Uterus (tissue), 4 donors: ENCODE results near the gene FAT1. TPM values are rescaled to one million over a fixed set of nuclear protein-coding genes. Genes with fewer than 3 reads are reported as not detected.

Experiments
- DNase-seq, 2 donors: peaks; one replicate each; pipeline ENCODE4 v3.0.0-alpha.2; 2019 to 2020
- H3K27ac ChIP-seq, 2 donors: fragments of 200-600 bp; sonication (generic); 1 replicate in 1 of 2; 2 replicates in 1 of 2; pipeline ENCODE4 v1.5.1; 2016 to 2018
- H3K27me3 ChIP-seq, 2 donors: fragments of 200-600 bp; sonication (generic); one replicate each; pipeline ENCODE4 v1.5.1; 2018 to 2019; ENCODE audit warnings: control low read depth in 1 of 2
- H3K36me3 ChIP-seq, 2 donors: fragments of 200-600 bp; sonication (generic); one replicate each; pipeline ENCODE4 v1.5.1; 2019; ENCODE audit warnings: control low read depth in 1 of 2
- H3K4me1 ChIP-seq, 2 donors: fragments of 200-600 bp; sonication (generic); one replicate each; pipeline ENCODE4 v1.5.1; 2018 to 2019; ENCODE audit warnings: control low read depth in 1 of 2
- H3K4me3 ChIP-seq, 2 donors: fragments of 200-600 bp; sonication (generic); 1 replicate in 1 of 2; 2 replicates in 1 of 2; pipeline ENCODE4 v1.5.1; 2018 to 2019; ENCODE audit warnings: mild to moderate bottlenecking in 1 of 2
- H3K9me3 ChIP-seq, 2 donors: fragments of 200-600 bp; sonication (generic); one replicate each; pipeline ENCODE4 v1.5.1; 2019; ENCODE audit warnings: control low read depth in 1 of 2
- CTCF ChIP-seq, 4 experiments: fragments of 200-600 bp in 2 of 4; fragments of 450-650 bp in 2 of 4; sonication (generic) in 2 of 4; IDR thresholded peaks; one replicate each; pipeline ENCODE4 v1.5.1; 2016 to 2019; ENCODE audit warnings: antibody characterized with exemption in 4 of 4, mild to moderate bottlenecking in 2 of 4, moderate library complexity in 1 of 4
- POLR2A ChIP-seq, 2 donors: fragments of 450-650 bp; IDR thresholded peaks; one replicate each; pipeline ENCODE4 v1.6.1; 2016; ENCODE audit warnings: antibody characterized with exemption in 2 of 2, mild to moderate bottlenecking in 1 of 2, moderate library complexity in 1 of 2
- intact Hi-C: fragments of 100-400 bp; cut with DNase I; formaldehyde crosslinking; loops from one replicate; pipeline ENCODE4 v1.15.1; 2023; ENCODE audit warnings: low total_unique reads
- total RNA-seq, 4 donors: library from RNA; depleted of rRNA in 3 of 4; stranded (reverse); fragments of >200 nt in 3 of 4; gene quantifications; one replicate each; pipeline versions ENCODE4 v1.1.0 to v1.2.4, GENCODE V29; 2014 to 2023
- donor health status: DM: yes; HTN: yes; CAD: no.

The FAT1 gene
- total RNA-seq, 4 donors from 2014 or later = 11.5 to 245 (median 52.5) TPM

GRCh38 chr4:186688150-186688943 is 35.3 kb downstream of the FAT1 start:
- no peak for DNase-seq
- H3K9me3 ChIP-seq = no peaks in the 10 kb centered on the region
- no peaks in the 10 kb centered on the region for H3K36me3 ChIP-seq
- no peak for TF ChIP-seq POLR2A (IDR thresholded peaks at IDR 0.05)
- TF ChIP-seq CTCF (IDR thresholded peaks at IDR 0.05) = no peak
- no peaks in the 10 kb centered on the region for H3K27me3 ChIP-seq
- no peak overlapping the region for H3K27ac ChIP-seq
- H3K4me3 ChIP-seq = no peak overlapping the region
- peaks cover 0 to 2% of the 10 kb centered on the region in 2 donors for H3K4me1 ChIP-seq
- intact Hi-C loops = no loop called here

GRCh38 chr4:186687265-186687664 is 36.4 kb downstream of the FAT1 start:
- Histone ChIP-seq H3K36me3 (no peaks in the 10 kb centered on the region), H3K4me1 (no peaks in the 10 kb centered on the region)

GRCh38 chr4:186685767-186686183 is 37.9 kb downstream of the FAT1 start:
- H3K4me1 ChIP-seq = no peaks in the 10 kb centered on the region
- TF ChIP-seq CTCF (IDR thresholded peaks at IDR 0.05) (no peak), POLR2A (IDR thresholded peaks at IDR 0.05) (no peak)

More at GRCh38 chr4:186687265-186687664, 36.4 kb downstream of the FAT1 start:
- Histone ChIP-seq H3K27me3 (no peaks in the 10 kb centered on the region), H3K9me3 (no peaks in the 10 kb centered on the region), H3K4me3 (no peak overlapping the region), H3K27ac (no peak overlapping the region)
- TF ChIP-seq POLR2A (IDR thresholded peaks at IDR 0.05) = no peak
- TF ChIP-seq CTCF (IDR thresholded peaks at IDR 0.05) = no peak
- intact Hi-C loops = no loop called here
- DNase-seq = no peak

GRCh38 chr4:186684889-186685309 is 38.8 kb downstream of the FAT1 start:
- no peak overlapping the region for H3K4me3 ChIP-seq
- H3K27me3 ChIP-seq = no peaks in the 10 kb centered on the region
- H3K9me3 ChIP-seq = no peaks in the 10 kb centered on the region
- no peak overlapping the region for H3K27ac ChIP-seq
- H3K36me3 ChIP-seq = no peaks in the 10 kb centered on the region
- H3K4me1 ChIP-seq = no peaks in the 10 kb centered on the region
- TF ChIP-seq CTCF (IDR thresholded peaks at IDR 0.05) (no peak), POLR2A (IDR thresholded peaks at IDR 0.05) (no peak)
- intact Hi-C loops = no loop called here
- no peak for DNase-seq

More at GRCh38 chr4:186685767-186686183, 37.9 kb downstream of the FAT1 start:
- no peak for DNase-seq
- no peak overlapping the region for H3K4me3 ChIP-seq
- no peaks in the 10 kb centered on the region for H3K36me3 ChIP-seq
- intact Hi-C loops = no loop called here
- H3K27me3 ChIP-seq = no peaks in the 10 kb centered on the region
- H3K9me3 ChIP-seq = no peaks in the 10 kb centered on the region
- peak overlapping the region in 1 of 2 donors; percentile 11 for H3K27ac ChIP-seq

- no peak overlapping the region for H3K4me3 ChIP-seq
- no peaks in the 10 kb centered on the region for H3K36me3 ChIP-seq
- no peaks in the 10 kb centered on the region for H3K9me3 ChIP-seq
- H3K27ac ChIP-seq = no peak overlapping the region
- intact Hi-C loops = no loop called here
- H3K27me3 ChIP-seq = no peaks in the 10 kb centered on the region
- no peak for DNase-seq
- TF ChIP-seq CTCF (IDR thresholded peaks at IDR 0.05) (no peak), POLR2A (IDR thresholded peaks at IDR 0.05) (no peak)
- H3K4me1 ChIP-seq = no peaks in the 10 kb centered on the region
Measured at GRCh38 chr4:186684220-186684619, 39.4 kb downstream of the FAT1 start.
